Neural cell (in vitro differentiated cells): Measurements from ENCODE around the gene PPP3R1. TPM values are rescaled to one million over a fixed set of nuclear protein-coding genes. Genes with fewer than 3 reads are reported as not detected.

Experiments used
- H2AFZ ChIP-seq: fragments of 200-600, 300-800 bp; sonication (generic), shearing (Covaris generic); 2 replicates; pipeline ENCODE4 v1.6.0; 2014; ENCODE audit warnings: low read depth, mild to moderate bottlenecking, antibody characterized with exemption, low read length, moderate library complexity
- H3F3A ChIP-seq: fragments of 200-600 bp; shearing (Covaris generic); 2 replicates; pipeline ENCODE4 v1.6.1; 2016; ENCODE audit warnings: mild to moderate bottlenecking, moderate library complexity, mixed read lengths, antibody characterized with exemption, low read length; ENCODE audit not compliant: insufficient read depth, poor library complexity, severe bottlenecking
- H3K27ac ChIP-seq: fragments of 200-600, 300-800 bp; sonication (generic), shearing (Covaris generic); 2 replicates; pipeline ENCODE4 v1.5.1; 2014; ENCODE audit warnings: mild to moderate bottlenecking, low read length, moderate library complexity
- H3K27me3 ChIP-seq: fragments of 300-800, 200-600 bp; sonication (generic), shearing (Covaris generic); 2 replicates; pipeline ENCODE4 v1.6.0; 2014; ENCODE audit warnings: mild to moderate bottlenecking, low read depth, low read length, moderate library complexity; ENCODE audit not compliant: insufficient read depth
- H3K36me3 ChIP-seq: fragments of 300-800, 200-600 bp; sonication (generic), shearing (Covaris generic); 2 replicates; pipeline ENCODE4 v1.5.1; 2014; ENCODE audit warnings: mild to moderate bottlenecking, antibody characterized with exemption, low read length, moderate library complexity; ENCODE audit not compliant: insufficient read depth
- H3K4me2 ChIP-seq: fragments of 300-800, 200-600 bp; sonication (generic), shearing (Covaris generic); 2 replicates; pipeline ENCODE4 v1.6.0; 2014; ENCODE audit warnings: mild to moderate bottlenecking, low read length
- H3K4me3 ChIP-seq: fragments of 300-800, 200-600 bp; sonication (generic), shearing (Covaris generic); 2 replicates; pipeline ENCODE4 v1.5.1; 2014; ENCODE audit warnings: mild to moderate bottlenecking, low read length, moderate library complexity
- H3K79me2 ChIP-seq: fragments of 200-600 bp; shearing (Covaris generic); replicated peaks from 2 replicates; pipeline ENCODE4 v1.6.0; 2014; ENCODE audit warnings: mild to moderate bottlenecking, low read length, moderate library complexity; ENCODE audit not compliant: insufficient read depth
- H3K9ac ChIP-seq: fragments of 300-800, 200-600 bp; sonication (generic), shearing (Covaris generic); 2 replicates; pipeline ENCODE4 v1.6.1; 2016; ENCODE audit warnings: mild to moderate bottlenecking, low read length, mixed read lengths
- H3K9me2 ChIP-seq: fragments of 200-600 bp; shearing (Covaris generic); 2 replicates; pipeline ENCODE4 v1.6.1; 2016; ENCODE audit warnings: mild to moderate bottlenecking, low read length, mixed read lengths; ENCODE audit not compliant: insufficient read depth
- H3K9me3 ChIP-seq: fragments of 200-600, 300-800 bp; sonication (generic), shearing (Covaris generic); 2 replicates; pipeline ENCODE4 v1.6.1; 2016; ENCODE audit warnings: mild to moderate bottlenecking, mixed run types, low read length, moderate library complexity, mixed read lengths
- H4K20me1 ChIP-seq: fragments of 200-600 bp; shearing (Covaris generic); 2 replicates; pipeline ENCODE4 v1.6.1; 2016; ENCODE audit warnings: mild to moderate bottlenecking, mixed run types; ENCODE audit not compliant: insufficient read depth
- CTCF ChIP-seq: fragments of 450-650 bp; IDR thresholded peaks from 2 replicates; pipeline ENCODE4 v1.5.1; 2014; ENCODE audit warnings: antibody characterized with exemption, mild to moderate bottlenecking, moderate library complexity; ENCODE audit not compliant: poor library complexity, severe bottlenecking
- EP300 ChIP-seq: fragments of 450-650 bp; conservative IDR thresholded peaks from 2 replicates; pipeline ENCODE4 v1.6.1; 2014; ENCODE audit warnings: antibody characterized with exemption, mild to moderate bottlenecking, moderate library complexity; ENCODE audit not compliant: poor library complexity, severe bottlenecking
- EZH2 ChIP-seq: fragments of 200-600, 300-800 bp; shearing (Covaris generic), sonication (generic); IDR thresholded peaks from 2 replicates; pipeline ENCODE4 v1.6.1; 2014; ENCODE audit warnings: antibody characterized with exemption, low read length, borderline replicate concordance, mild to moderate bottlenecking; ENCODE audit not compliant: insufficient read depth, poor library complexity, severe bottlenecking
- MXI1 ChIP-seq: fragments of 450-650 bp; conservative IDR thresholded peaks from 2 replicates; pipeline ENCODE4 v1.6.1; 2014; ENCODE audit warnings: antibody characterized with exemption, mild to moderate bottlenecking; ENCODE audit not compliant: poor library complexity, severe bottlenecking
- POLR2AphosphoS5 ChIP-seq: IDR thresholded peaks from 2 replicates; pipeline ENCODE4 v1.6.1; 2012
- RAD21 ChIP-seq: fragments of 450-650 bp; conservative IDR thresholded peaks from 2 replicates; pipeline ENCODE4 v1.6.1; 2014; ENCODE audit warnings: antibody characterized with exemption, mild to moderate bottlenecking, moderate library complexity
- REST ChIP-seq: IDR thresholded peaks from 2 replicates; pipeline ENCODE4 v1.6.1; 2012; ENCODE audit warnings: borderline replicate concordance
- SMC3 ChIP-seq: fragments of 450-650 bp; conservative IDR thresholded peaks from 2 replicates; pipeline ENCODE4 v1.6.1; 2014; ENCODE audit warnings: antibody characterized with exemption, mild to moderate bottlenecking, moderate library complexity; ENCODE audit not compliant: poor library complexity
- TAF1 ChIP-seq: IDR thresholded peaks from 2 replicates; pipeline ENCODE4 v1.6.1; 2012; ENCODE audit warnings: low read depth
- polyA plus RNA-seq: library from polyadenylated mRNA; depleted of rRNA; stranded (reverse); fragments of >200 nt; gene quantifications from 2 replicates; pipeline ENCODE4 v1.2.3, GENCODE V29; 2014

Gene PPP3R1
- polyA plus RNA-seq, 1 donor from 2014 or later = 45.3 TPM

GRCh38 chr2:68237404-68237803 lies 14.9 kb downstream of the PPP3R1 start:
- Histone ChIP-seq H3K4me2 (no peak overlapping the region), H3K27me3 (no peaks in the 10 kb centered on the region), H3K36me3 (no peaks in the 10 kb centered on the region), H2AFZ (no peak overlapping the region), H3K9ac (no peak overlapping the region), H3F3A (no peaks in the 10 kb centered on the region), H3K79me2 (peaks cover 97% of the 10 kb centered on the region), H4K20me1 (no peaks in the 10 kb centered on the region), H3K9me3 (no peaks in the 10 kb centered on the region), H3K4me3 (no peak overlapping the region), H3K27ac (no peak overlapping the region), H3K9me2 (no peaks in the 10 kb centered on the region)
- TF ChIP-seq CTCF = no peak
- no peak for TF ChIP-seq POLR2AphosphoS5
- no peak for TF ChIP-seq RAD21
- TF ChIP-seq REST = no peak
- no peak for TF ChIP-seq EZH2
- no peak for TF ChIP-seq TAF1
- no peak for TF ChIP-seq MXI1
- TF ChIP-seq EP300 = no peak

DNA sequence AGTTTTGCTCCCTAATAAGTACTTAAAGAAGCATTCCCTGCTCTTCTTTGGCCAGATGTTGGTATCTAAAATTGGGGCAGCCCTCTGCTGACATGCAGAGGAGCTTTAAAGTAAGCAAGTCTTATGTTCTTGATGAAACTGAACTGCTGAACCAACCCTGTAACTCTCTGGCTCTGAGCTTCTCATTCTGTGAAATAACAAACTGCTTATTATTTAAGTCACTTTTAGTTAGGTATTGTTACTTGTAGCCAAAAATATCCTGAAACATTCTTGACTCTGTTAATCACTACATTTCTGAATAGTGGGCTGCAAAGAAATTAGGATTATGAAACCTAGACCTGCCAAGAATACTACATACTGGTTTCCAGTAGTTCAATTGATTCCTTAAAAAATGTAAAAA lies 15.5 kb downstream of the PPP3R1 start:
- Histone ChIP-seq H3K9me3 (no peaks in the 10 kb centered on the region), H3K36me3 (no peaks in the 10 kb centered on the region), H3K27me3 (no peaks in the 10 kb centered on the region), H3K4me3 (no peak overlapping the region), H3K4me2 (no peak overlapping the region), H3K9me2 (no peaks in the 10 kb centered on the region), H3F3A (no peaks in the 10 kb centered on the region), H3K79me2 (peaks cover 94% of the 10 kb centered on the region), H4K20me1 (no peaks in the 10 kb centered on the region), H2AFZ (no peak overlapping the region), H3K9ac (no peak overlapping the region), H3K27ac (no peak overlapping the region)
- no peak for TF ChIP-seq MXI1
- TF ChIP-seq SMC3 = no peak
- no peak for TF ChIP-seq RAD21
- no peak for TF ChIP-seq TAF1
- no peak for TF ChIP-seq EP300
- TF ChIP-seq REST = no peak
- no peak for TF ChIP-seq EZH2
- no peak for TF ChIP-seq CTCF
- no peak for TF ChIP-seq POLR2AphosphoS5
